Stimulated activated CD8-positive, alpha-beta memory T cell treated with anti-CD3 and anti-CD28 coated beads, Interleukin-15, amount 100 ng/mL, for 48 hours (primary cell): Measurements from ENCODE around the gene TMEM190.
"Not testable (repeated sequence)": the region's sequence is repeated elsewhere in the genome, so short reads cannot be mapped to it uniquely, and the experiment has no call there.

Experiments
- DNase-seq, 2 donors: peaks; one replicate each; pipeline ENCODE4 v3.0.0-alpha.2; 2020; ENCODE audit warnings: low read depth in 2 of 2

Gene TMEM190

DNA sequence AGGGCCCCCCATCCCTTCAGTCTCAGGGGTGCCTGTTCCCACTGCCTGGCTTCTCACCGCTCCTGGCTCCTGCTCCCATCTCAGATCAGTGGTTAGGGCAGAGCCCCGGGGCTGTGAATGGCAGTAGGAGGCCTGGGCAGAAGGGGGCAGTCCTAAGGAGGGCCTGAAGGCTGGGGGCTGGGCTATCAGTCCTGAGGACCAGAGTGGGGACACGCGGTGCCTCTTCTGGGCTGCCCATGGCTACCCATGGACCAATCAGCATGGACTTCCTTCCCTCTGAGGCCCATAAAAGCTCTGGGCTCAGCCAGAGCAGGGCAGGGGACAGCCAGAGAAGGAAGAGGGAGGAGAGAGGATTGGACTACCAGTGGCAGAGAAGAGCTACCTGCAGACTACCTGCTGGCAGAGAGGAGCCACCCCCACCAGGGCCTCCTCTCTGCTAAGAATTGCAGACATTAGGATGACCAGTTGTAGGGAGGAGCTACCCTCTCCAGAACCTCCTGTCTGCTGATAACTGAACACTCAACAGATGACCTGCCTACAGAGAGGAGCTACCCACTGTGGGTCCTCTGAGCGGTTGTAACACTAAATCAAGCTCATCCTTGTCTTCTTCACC is 43.1 kb downstream of the TMEM190 start:
- DNase-seq, result no peak

DNA sequence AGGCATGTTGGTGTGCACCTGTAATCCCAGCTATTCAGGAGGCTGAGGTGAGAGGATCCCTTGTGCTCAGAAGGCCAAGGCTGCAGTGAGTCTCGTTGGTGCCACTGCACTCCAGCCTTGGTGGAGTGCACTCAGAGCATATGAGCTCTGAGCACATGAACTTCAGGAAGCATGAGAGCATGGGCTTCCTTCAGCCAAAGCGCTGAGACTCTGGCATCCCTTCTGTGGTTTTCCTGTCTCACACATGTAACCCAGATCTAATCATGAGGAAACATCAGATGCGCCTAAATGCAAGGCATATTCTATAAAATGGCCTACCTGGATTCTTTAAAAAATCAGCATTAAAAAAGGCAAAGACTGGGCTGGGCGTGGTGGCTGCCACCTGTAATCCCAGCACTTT is 44.7 kb downstream of the TMEM190 start:
- not testable (repeated sequence) for DNase-seq

DNA sequence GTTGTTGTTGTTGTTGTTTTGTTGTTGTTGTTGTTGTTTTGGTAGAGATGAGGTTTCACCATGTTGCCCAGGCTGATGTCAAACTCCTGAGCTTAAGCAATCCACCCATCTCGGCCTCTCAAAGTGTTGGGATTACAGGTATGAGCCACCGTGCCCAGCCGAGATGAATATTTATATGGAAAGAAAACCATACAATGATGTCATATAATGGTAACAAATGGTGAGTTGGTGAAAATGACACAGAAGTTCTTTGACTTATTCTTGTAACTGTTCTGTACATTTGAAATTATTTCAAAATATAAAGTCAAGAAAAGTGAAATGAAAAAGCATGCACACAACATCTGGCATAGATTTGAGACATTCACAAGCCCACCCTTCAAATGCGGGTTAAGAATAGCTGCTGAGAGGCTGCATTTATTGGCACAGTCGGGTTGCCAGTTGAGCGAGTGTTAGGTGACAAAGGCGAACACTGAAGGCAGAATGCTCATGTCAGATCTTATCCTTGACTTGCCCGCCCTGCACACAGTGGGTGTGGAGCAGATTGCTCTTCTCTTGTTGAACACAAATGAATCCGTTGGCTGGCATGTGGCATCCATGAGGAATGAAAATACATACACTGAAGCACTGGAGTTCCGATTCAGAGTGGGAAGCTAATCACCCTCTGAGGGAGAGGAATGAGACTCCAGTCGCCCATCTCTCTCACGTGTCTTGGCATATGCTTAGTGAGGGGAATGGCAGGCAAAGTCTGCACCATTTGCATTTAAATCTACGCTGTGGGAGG is 46.8 kb downstream of the TMEM190 start:
- DNase-seq, result no peak

DNA sequence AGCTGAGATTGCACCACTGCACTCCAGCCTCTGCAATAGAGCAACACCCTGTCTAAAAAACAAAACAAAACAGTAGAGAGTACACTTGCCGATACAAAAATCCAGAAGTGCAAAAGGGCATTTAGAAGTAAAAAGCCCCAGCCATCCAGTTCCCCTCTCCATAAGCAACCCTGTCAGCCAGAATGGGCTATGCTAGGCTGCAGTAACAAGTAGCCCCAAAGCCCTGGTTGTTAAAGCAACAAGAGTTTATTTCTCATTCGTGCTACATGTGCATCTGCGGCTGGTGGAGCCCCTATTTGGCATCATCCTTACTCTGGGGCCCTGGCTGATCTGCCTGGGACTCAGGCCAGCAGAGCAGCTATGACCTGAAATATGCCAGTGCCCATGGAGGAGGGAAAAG is 47.9 kb downstream of the TMEM190 start:
- no peak for DNase-seq

DNA sequence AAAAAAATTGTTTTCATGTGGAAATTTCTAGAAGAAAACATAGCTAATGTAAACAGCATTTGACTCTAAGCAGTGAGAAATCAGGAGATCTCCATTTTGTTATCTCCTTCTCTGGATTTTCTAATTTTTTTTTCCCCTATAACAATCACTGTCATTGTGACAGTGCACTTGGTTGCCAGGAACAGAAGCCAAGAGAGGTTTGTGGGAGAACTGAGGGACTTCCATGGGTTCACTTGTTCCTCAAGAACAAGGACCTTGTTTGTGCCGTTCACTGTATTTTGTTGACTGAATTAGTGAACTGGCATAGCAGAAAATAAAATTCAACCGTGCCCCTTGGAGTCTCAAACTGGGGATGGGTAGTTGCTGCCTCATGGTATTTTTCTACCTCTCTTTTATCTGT is 49.4 kb downstream of the TMEM190 start:
- no peak for DNase-seq
